BE2C (cell line): ENCODE measurements around the gene GRIK1.

Experiments
- DNase-seq: peaks from one replicate; pipeline ENCODE4 v3.0.0-alpha.2; 2020
- H3K27me3 ChIP-seq: fragments of 250-450 bp; sonication (Bioruptor Pico); 2 replicates; pipeline ENCODE4 v1.5.1; 2020; ENCODE audit warnings: mild to moderate bottlenecking
- H3K36me3 ChIP-seq: fragments of 250-450 bp; sonication (Bioruptor Pico); 2 replicates; pipeline ENCODE4 v1.5.1; 2020; ENCODE audit warnings: mild to moderate bottlenecking
- H3K4me1 ChIP-seq: fragments of 250-450 bp; sonication (Bioruptor Pico); 2 replicates; pipeline ENCODE4 v1.5.1; 2020
- H3K4me3 ChIP-seq: 2 replicates; pipeline ENCODE4 v1.5.1; 2011; ENCODE audit warnings: low read depth, low read length
- H3K9me3 ChIP-seq: fragments of 250-450 bp; sonication (Bioruptor Pico); 2 replicates; pipeline ENCODE4 v1.5.1; 2020
- TF ChIP-seq, protein P1 (sequence below): IDR thresholded peaks from 2 replicates; pipeline ENCODE4 v1.5.1; 2012; ENCODE audit warnings: mild to moderate bottlenecking, low read depth, low read length

GRIK1 gene

DNA sequence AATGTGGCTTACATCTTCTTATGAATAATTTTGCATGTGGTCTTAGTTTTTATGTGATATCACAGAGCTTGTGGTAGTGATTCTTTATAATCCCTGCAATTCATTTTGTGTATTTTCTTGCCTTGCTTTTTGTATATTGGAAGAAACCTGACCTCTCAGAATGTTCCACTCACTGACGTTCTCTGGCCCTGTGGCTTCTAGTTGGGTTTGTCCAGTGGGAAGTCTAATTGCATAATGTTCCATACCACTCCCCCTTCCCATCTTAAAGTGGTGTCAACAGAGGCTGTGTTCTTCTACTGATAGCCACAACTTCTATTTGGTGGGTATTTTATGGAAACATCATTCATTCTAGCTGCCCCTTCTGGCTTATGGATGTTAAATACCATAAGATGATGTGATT is 415.7 kb downstream of the GRIK1 start:
- no peaks in the 10 kb centered on the region for H3K4me1 ChIP-seq
- H3K9me3 ChIP-seq, result no peaks in the 10 kb centered on the region
- TF ChIP-seq, protein P1, sequence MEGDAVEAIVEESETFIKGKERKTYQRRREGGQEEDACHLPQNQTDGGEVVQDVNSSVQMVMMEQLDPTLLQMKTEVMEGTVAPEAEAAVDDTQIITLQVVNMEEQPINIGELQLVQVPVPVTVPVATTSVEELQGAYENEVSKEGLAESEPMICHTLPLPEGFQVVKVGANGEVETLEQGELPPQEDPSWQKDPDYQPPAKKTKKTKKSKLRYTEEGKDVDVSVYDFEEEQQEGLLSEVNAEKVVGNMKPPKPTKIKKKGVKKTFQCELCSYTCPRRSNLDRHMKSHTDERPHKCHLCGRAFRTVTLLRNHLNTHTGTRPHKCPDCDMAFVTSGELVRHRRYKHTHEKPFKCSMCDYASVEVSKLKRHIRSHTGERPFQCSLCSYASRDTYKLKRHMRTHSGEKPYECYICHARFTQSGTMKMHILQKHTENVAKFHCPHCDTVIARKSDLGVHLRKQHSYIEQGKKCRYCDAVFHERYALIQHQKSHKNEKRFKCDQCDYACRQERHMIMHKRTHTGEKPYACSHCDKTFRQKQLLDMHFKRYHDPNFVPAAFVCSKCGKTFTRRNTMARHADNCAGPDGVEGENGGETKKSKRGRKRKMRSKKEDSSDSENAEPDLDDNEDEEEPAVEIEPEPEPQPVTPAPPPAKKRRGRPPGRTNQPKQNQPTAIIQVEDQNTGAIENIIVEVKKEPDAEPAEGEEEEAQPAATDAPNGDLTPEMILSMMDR, result no peak
- H3K27me3 ChIP-seq, result no peaks in the 10 kb centered on the region
- no peak for DNase-seq
- no peak overlapping the region for H3K4me3 ChIP-seq
- no peaks in the 10 kb centered on the region for H3K36me3 ChIP-seq

DNA sequence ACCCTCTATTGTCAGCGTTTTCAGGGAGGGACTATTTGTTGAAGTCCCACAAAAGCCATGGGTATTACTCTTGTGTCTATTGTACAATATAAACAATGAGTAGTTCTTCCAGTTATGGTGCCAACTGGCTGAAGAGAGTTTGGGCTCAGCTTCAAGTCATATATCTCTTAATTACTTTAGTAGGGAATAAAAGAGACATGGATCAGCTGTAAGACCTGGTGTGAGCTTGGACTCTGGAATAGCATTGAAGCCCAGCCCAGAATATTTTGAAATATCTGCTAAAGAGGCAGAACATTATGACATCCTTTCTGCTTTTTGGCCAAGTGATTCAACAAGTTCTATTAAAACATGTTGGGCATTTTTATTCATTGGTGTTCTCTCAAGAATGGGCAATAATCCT is 416.1 kb downstream of the GRIK1 start:
- no peaks in the 10 kb centered on the region for H3K27me3 ChIP-seq
- no peak for DNase-seq
- no peaks in the 10 kb centered on the region for H3K36me3 ChIP-seq
- TF ChIP-seq, protein P1, result no peak
- H3K9me3 ChIP-seq, result no peaks in the 10 kb centered on the region
- H3K4me3 ChIP-seq, result no peak overlapping the region
- H3K4me1 ChIP-seq, result no peaks in the 10 kb centered on the region

DNA sequence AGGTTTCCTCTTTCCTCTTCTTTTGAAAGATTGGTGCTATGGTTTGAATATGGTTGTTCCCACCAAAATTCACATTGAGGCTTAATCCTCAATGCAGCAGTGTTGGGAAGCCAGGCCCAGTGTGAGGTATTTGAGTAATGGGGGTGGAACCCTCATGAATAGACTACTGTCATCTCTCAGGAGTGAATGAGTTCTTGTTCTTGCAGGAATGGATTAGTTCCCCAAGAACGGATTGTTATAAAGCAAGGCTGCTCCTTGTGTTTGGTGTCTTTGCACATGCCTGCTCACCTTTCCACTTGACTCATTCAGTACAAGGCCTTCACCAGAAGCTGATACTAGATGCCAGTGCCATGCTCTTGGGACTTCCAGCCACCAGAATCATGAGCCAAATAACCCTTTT is 417.9 kb downstream of the GRIK1 start:
- H3K4me1 ChIP-seq, result no peaks in the 10 kb centered on the region
- H3K4me3 ChIP-seq, result no peak overlapping the region
- no peaks in the 10 kb centered on the region for H3K27me3 ChIP-seq
- TF ChIP-seq, protein P1, result no peak
- no peaks in the 10 kb centered on the region for H3K36me3 ChIP-seq
- DNase-seq, result no peak
- no peaks in the 10 kb centered on the region for H3K9me3 ChIP-seq

DNA sequence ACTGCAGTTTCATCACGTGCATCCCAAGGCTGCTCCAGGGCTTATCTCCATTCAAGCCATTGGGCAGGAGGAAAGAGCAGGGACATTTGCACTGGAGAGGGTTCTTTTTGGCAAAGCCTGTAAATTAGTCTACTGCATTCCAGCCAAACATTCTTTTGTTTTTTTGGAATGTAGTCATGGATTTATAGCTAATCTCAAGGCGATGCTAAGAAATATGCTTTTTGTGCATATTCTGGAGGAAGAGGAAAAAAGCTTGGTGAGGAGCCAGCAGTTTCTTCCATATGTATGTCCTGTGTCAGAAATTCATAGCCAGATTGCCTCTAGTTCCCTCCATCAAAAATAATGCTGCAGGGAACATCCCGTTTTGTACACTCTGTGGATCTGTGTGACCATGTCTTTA is 419.6 kb downstream of the GRIK1 start:
- TF ChIP-seq, protein P1, result no peak
- no peak overlapping the region for H3K4me3 ChIP-seq
- DNase-seq, result no peak
- H3K4me1 ChIP-seq, result no peaks in the 10 kb centered on the region
- H3K27me3 ChIP-seq, result no peaks in the 10 kb centered on the region
- no peaks in the 10 kb centered on the region for H3K9me3 ChIP-seq
- no peaks in the 10 kb centered on the region for H3K36me3 ChIP-seq

DNA sequence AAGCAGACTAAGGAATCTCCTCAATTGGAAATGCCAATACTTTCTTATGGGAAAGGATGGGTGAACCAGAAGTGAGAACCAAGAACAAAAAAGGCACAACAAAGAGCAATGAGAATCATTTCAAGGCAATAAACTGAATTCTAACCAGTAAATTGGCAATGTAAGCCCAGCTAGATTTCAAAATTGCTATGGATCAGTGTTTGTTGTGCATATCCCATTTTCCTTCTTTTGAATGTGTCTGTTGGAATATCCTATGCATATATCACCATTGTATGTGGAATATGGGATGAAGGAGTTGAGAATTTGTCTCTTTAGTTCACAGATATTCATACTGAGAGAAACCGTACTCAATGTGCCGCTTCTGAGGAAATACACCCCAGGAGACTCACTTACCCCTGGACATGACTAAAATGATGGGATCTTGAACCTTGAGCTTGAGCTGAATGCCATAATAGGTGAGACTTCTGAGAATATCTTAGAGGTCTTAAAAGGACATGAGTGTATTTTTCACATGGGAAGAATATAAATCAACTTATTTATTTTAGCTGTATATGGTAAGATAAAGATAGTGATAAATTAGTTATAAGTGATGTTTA is 425.0 kb downstream of the GRIK1 start:
- DNase-seq, result no peak
- Histone ChIP-seq H3K36me3 (no peaks in the 10 kb centered on the region), H3K4me3 (no peak overlapping the region), H3K9me3 (no peaks in the 10 kb centered on the region), H3K4me1 (no peaks in the 10 kb centered on the region), H3K27me3 (no peaks in the 10 kb centered on the region)
- TF ChIP-seq, protein P1, result no peak

DNA sequence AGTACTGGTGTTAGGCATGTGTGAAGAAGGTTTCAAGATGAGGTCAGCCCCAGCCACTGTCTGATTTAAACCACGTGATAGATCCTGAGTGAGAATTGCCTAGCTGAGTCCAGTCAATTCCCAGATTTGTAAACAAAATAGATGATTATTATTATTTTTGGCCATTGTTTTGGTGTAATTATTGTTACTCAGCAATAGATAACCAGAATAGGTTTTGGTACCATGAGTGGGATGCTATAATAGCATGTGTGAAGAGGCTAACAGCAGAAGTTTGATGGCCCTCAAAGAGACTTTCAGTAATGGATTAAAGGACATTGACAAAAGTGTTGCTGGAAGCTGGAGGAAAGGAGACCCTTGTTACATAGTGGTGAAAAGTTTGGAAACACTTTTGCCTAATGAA is 426.3 kb downstream of the GRIK1 start:
- TF ChIP-seq, protein P1, result no peak
- Histone ChIP-seq H3K36me3 (no peaks in the 10 kb centered on the region), H3K4me3 (no peak overlapping the region), H3K27me3 (no peaks in the 10 kb centered on the region), H3K9me3 (no peaks in the 10 kb centered on the region), H3K4me1 (no peaks in the 10 kb centered on the region)
- DNase-seq, result no peak
